Stimulated activated CD4-positive, alpha-beta T cell treated with anti-CD3 and anti-CD28 coated beads, Interleukin-2, amount 100 ng/mL, for 4 hours (primary cell): ENCODE measurements around the gene CDK5R2.

ENCODE experiments used
- DNase-seq: peaks from one replicate; pipeline ENCODE4 v3.0.0-alpha.2; 2020; ENCODE audit warnings: low read depth

The CDK5R2 gene

DNA sequence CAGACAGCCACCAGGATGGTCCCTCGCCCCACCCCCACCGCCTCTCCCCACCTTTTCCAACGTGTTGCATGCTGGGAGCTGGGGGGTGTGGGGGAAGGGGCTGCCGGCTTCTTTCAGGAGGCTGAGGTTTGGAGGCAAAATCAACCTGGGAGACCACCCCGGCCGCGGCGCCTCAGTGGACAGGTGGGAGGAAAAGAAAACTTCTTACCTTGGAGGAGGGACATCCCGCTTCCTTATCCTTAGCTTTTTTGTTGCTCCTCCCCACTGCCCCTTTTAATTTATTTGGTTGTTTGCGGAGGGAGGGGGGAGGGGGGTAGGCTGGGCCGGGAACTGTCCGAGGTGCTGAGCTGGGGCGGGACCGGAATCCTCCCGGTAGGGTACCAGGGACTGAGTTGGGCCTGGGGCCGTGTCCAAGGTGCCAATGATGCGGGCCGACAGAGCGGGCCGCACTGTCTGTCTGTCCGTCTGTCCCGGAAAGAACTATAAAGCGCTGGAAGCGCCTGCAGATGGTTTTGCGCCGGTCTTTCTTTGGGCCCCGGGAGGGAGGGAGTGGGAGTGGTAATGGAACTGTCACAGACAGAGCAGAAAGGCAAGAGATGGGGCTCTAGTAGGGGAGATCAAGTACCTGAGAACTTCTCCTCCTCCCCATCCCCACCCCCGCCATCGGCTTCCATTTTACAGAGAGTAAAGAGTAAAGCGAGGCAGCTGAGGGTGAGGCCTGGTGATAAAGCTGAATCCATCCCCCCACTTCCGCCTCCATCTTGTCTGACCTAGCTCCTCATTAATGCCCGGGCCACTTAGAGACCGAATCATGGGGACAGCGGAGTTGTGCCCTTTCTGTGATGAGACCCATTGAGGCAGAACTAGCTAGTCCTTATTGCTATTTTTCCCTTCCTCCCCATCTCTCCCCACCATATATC, 2.4 kb downstream of the CDK5R2 start:
- no peak for DNase-seq

DNA sequence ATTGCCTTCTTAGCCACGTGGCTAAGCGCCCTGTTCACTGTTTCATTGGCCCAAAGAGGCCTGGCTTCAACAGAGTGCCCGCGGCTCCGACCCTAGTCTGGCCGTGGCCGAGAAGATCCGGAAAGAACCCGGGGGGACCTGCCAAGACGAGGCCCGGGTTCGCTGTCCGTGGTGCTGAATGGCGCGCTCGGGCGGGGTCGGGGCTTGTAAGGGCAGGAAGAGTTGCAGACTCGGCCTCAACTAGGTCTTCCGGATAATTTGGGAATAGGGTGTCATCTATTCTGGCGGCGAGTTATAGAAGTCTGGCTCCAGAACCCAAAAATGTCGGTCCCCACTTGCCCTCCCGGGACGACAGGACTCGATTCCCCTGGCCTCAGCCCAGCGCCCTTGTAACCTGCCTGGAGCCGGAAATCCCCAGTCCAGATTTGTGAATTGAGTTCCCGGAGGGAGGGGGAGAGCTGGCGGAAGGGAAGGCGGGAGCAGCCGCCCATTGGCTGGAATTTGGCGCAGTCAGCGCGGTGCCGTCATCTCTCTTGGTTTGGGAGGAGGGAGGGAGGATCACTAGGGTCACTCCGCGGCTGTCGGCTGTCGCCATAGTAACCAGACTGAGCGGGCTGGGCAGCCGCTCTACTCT, 3.5 kb downstream of the CDK5R2 start:
- DNase-seq: peak; percentile 13

DNA sequence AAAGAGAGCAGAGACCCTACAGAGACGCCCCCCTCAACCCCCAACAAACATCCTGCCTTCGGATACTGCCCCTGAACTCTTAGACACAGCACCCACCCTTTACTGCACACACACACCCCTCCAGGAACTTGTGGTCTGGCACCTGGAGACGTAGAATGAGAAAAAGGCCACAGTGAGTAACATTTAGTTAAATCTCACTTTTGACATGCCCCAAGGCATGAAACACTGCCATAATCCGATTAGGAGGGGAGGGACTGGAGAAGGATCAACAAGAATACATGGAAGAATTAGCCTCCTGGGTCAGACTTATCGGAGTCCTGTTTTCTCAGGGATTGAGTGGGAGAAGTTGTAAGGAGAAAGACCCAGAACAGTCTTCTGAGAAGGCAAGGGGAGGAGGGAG, 4.1 kb downstream of the CDK5R2 start:
- no peak for DNase-seq

DNA sequence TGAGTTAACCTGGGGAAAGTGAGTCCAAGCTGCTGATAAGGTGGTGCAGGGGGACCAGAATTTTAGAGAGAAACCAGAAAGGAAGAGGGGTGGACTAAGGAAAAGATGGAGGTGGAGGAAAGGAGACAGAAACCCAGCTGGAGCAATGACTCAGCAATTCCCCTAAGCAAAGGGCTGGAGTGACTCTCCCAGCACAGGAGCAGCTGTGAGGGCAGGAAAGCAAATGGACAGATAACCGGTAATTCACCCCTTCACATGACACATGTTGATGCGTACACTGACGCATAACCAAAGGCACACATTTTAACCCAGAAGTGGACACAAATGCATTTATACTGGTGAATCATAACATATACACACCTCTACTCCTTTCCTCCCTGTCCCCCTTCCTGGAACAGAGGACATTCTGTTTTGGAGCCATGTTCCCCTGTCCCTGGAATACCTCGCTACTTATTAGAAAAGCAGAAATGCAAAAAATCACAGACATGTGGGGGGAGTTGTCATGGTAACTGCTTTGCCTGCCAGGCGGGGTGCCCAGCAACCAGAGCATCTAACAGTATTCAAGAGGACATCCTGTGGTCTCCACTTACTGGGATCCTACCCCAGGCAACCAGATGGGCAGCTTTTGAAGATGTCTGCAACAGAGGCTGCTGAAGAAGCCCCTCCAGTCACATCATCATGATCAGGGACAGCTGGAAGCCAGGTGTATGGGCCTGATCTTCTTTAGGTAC, 4.7 kb downstream of the CDK5R2 start:
- DNase-seq: no peak

DNA sequence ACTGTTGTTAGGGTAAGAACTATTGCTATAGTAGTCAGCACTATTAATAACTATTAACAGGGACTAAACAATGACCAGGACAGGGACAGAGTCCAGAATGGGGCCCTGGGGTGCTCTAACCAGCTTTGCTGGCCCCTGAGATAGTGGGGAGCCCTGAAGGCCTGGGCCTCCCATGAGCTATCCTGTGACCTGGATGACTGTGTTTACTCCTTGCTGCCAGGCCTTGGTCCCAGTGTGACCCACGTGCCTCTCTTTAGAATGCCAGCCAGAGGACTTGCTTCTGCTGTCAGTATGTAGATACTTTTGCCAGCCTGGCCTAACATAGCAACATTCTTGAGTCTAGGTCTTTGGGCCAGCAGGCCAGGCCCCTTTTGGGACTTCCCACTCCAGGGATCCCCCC, 11.4 kb downstream of the CDK5R2 start:
- no peak for DNase-seq

DNA sequence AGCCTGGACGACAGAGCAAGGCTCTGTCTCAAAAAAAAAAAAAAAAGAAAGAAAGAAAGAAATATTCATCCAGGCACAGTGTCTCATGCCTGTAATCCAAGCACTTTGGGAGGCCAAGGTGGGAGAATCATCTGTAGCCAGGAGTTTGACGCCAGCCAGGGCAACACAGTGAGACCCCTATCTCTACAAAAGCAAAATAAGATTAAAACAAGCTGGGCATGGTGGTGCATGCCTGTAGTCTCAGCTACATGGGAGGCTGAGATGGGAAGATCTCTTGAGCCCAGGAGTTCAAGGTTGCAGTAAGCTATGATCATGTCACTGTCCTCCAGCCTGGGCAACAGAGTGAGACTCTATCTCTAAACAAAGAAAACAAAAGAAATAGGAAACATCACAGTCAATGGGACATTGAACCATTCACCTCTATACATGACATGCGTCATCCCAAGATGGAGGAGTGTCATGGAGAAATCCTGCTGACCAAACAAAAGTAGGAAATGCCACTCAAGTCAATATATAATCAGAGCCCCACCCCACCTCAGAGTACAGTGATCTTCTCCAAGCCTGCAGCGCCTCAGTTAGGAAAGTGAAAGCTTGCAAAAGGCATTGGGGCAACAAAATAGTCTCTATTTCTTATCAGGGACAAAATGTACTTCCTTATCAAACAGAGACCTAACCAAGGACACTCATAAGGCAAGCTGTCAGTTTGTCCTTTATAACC, 15.8 kb downstream of the CDK5R2 start:
- DNase-seq: no peak

DNA sequence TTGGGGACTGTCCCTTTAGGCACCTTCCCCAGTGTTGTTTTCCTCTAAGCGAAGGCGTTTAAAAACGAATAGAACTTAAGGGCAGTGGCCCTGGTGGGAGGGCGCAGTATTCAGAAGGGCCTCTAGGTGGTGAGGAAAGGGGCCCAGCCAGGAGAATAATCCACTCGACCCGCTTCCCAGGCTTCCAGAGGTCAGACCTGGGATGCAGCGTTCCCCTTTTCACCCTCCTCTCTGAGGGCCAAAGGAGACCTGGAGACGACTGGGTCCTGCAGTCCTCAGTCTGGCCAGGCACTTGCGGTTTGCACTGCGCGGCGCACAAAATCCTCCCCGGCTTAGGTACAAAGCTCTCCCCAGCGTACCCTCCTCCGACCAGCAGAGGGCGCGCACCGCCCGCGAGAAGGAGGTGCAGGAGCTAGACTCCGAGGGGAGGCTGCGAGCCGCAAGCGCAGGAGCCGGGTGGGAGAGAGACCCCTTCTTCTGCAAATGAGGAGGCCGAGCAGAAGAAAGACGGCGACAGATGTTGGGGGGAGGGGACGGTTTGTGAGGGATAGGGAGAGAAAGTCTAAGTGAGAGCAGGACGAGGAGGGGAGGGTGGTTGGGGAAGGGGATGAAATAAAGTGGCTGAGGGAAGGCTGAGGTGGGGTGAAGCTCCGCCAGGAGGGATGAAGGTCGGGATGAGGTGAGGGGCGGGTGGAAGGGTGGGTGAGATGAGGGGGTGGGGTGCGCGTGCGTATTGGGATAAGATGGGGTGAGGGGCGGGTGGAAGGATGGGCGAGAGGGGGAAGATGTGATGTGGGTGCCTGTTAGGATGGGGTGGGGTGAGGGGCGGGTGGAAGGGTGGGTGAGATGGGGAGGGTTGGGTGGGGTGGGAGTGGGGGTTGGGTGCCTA, 20.6 kb downstream of the CDK5R2 start:
- peak; percentile 77 for DNase-seq

DNA sequence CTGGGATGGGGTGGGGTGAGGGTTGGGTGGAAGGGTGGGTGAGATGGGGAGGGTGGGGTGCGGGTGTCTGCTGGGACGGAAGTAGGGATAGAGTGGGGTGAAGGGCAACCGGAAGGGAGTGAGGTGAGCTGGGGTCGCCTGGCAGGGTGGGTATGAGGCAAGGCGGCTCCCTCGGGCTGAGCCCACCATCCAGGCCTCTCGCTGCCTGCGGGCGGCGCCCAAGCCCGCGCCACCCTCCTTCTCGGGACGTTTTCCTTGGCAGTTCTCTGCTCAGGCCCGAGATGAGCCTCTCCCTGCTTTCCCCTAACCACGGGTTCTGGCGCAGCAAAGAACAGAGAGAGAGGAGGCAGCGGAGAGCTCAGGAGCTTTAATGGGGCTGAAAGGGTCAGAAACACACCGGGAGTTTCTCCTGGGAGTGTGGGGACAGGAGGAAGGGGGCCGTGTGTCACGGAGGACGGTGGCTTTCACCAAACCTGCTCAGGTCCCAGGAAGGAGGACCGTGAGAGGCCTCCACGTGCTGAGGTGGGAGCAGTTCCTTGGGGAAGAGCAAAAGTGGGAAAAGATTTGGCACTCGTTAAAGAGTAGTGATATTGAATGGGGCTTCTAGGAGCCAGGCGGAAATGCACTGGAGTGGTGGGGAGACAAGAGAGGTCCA, 21.4 kb downstream of the CDK5R2 start:
- DNase-seq: no peak

DNA sequence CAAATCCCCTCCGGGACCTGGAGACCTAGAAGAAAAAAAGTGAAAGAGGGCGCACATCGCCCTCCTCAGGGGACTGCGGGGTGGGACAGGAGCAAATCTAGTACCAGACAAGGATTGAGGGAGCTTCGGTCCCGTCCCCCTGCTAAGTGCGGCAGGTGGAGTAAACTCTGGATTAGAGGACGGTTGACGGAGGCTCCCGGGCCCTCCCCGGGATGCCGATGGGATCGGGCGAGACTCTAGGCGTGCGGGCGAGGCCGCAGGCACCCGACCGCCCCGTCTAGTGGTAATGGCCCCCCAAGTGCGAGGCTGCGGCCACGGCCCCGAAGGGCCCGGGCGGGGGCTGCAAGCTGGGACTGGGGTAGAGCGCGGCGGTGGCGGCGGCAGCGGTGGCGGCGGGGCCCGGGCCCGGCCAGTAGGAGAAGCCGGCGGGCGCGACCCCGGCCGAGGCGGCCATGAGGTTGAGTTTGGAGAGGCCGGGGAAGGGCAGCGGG, 22.0 kb downstream of the CDK5R2 start:
- DNase-seq: no peak

DNA sequence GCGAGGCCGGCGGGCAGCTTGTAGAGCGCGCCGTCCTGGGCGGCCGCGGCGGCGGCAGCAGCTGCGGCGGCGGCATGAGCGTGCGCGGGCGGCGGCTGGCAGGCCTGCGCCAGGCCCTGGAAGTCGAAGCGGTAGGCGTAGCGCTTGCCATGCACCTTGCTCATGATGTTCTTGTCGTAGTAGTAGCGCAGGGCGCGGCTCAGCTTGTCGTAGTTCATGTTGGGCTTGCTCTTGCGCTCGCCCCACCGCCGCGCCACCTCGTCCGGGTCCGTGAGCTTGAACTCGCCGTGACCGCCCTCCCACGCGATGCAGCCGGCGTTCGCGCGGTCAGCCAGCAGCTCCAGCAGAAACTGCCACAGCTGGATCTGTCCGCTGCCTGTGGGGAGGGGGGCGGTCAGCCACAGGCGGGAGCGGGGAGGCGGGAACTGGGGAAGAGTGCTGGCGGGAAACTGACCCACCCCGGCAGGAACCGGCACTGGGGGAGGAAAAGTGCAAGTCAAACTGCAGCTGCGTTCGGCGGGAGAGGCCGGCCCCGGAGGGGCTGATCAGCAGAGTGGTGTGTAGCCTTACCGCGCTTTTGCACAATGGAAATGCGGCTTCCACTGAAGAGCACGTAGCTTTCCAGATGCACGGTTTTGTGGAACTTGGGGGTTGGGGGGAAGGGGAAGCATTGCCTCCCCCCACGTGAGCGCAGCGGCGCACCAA, 22.6 kb downstream of the CDK5R2 start:
- peak; percentile 27 for DNase-seq

DNA sequence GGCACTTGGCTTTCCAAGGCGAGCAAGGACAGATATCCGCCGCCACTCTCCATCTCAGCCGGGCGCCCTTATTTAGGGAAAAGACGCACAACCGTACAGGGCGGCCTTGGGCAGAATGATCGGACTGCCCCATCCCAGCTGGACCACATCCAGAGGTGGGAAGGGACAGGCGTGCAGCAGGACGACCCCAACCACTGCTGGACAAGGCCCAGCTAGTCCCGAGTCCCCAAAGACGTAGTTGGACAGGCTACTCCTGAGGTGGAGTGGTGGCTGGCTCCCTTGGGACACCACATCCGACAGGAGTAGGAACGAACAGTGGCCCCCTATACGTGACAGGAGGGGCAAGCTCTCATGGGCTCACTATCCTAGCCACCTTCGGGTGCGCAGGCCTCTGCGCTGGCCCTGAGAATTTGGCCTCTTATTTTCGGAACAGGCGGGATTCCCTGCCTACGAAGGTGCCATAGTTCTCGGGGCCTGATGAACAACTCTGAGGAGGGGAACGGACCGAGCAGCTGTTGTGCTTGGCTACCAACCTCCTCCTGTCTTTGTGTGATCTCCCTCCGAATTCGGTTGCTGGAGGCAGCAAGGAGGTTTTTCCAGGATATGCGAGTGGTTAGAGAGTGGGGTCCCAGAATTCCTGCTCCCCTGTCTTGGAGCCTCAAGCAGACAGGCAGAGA, 23.3 kb downstream of the CDK5R2 start:
- no peak for DNase-seq

DNA sequence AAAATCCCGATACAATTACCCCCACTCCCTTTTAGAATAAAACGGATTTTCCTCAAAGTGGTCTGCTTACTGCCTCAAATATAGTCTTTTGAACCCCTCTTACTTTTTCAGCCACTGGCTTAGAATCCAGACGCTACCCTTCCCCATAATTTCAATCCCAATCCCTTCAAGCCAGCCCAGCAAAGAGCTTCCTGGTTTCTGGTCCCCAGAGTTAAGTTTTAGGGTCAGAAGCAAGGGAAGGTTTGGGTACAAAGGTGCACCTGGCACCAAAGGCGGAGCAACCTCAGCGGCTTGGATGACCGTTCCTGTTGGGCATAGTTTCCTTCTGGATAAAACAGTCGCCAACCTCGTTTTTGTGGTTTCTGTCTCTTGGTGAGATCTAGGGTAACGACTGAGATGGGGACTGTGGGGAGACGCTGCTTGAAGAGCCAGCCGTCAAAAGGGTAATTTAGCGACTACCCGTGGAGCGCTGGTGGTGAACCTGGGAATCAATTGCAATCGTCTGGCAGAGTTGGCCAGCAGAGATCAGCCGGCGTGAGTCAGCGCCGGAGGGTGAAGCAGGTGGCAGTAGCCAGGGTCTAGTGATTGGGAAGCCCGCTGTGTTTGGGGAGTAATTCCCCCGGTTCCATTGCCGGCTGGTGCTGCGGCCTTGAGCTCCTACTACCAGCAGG, 23.9 kb downstream of the CDK5R2 start:
- no peak for DNase-seq

DNA sequence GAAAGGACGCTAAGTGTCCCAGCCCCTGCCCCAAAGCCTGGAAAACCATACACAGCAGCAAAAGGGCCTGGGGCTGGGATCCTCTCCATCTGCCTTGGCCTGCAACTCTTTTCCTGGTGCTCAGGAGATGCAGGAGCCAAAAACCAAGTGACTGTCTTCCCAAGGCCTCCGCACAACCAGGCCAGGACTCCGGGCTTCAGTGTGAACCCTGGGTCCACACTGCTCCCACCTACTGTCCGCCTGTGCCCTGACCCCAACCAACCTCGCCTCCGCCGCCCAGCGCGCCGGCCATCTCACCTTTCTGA, 24.4 kb downstream of the CDK5R2 start:
- no peak for DNase-seq

DNA sequence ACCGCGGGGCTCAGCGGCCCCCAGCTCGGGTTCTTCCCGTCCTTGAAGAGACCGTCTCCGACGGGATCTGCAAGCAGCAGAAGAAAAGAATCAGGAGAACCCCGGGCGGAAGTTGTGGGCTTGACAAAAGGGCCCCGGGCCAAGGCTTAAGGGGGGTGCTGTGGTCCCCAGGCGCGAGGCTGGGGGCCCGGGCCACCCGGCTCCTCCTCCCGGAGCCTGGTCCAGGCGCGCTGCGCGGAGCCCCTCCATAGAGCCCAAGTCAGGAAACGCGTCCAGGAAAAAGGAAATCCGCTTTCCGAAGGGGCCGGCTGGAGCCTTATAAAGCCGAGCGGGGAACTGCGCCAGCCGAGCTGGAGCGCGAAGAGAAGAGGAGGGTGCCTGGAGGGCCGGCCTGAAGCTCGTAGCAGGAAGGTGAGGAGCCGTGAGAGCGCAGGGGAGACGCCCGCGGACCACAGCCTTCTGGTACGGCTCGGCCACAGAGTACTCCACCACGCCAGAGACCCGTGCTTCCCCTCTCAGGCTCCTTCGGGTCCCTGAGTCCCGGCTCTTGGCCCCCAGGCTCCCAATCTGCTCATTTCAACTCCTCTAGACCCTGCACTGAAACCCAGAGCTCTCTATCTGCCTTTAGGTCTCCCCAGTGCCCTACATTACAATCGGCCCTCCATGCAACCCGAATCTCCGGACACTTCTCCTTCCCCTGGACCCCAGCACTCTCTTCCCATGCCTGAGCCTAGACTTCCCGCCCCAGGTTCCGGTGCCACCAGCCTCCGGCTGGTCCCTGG, 25.0 kb downstream of the CDK5R2 start:
- DNase-seq: no peak

DNA sequence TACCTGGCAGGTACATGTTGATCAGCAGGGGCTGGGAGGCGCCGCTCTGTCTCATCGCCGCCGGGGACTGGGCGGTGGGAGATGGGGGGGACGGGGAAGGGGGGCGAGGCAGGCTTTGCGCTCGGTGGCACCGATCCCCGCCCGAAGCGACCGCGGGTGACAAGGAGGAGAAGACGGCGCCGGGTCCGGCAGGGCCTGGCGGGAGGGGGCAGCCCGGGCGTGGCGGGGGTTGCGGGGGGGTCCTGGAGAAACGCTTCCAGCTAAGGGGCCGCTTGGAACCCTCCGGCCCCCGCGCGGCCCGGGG, 25.5 kb downstream of the CDK5R2 start, which contains the start of gene FEV:
Gene FEV, minus strand, starts transcription at position 164 of the 304 bp plus-strand sequence. Its CDS starts 109 bp downstream, at position 55.
- no peak for DNase-seq

DNA sequence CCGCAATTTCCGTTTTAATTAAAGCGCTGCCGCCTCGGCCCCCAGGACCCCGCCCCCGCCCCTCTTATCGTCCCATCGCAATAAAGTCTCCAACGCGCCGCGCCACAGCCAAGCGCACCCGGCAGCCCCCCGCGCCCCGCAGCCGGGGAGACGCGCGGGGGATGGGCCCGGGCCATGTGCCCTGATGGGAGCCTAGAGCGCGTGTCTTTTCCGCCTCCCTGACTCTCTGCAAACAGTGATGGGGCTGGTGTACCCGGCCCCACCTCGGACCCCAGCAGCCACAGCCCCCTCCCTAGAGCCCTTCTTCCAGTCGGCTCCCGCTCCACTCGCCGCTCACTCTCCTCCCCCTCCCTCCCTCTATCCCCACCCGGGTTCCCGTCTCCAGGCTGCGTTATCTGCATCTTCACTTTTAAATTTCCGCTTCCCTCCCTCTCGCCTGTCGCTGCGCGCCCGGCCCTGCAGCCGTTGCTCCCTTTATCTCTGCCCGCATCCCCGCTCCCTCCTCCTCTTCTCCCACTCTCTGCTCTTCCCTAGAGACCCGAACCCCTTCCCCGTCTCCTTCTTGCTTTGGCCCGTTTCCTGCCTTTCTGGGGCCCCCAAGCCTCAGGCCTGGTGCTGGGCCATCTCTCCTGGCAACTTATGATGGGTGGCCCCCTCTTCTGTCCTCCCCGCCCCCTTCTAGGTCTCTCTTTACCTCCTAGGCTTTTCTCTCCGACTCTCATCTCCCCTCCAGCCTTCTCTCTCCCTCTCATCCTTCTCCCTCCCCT, 26.0 kb downstream of the CDK5R2 start:
- no peak for DNase-seq

DNA sequence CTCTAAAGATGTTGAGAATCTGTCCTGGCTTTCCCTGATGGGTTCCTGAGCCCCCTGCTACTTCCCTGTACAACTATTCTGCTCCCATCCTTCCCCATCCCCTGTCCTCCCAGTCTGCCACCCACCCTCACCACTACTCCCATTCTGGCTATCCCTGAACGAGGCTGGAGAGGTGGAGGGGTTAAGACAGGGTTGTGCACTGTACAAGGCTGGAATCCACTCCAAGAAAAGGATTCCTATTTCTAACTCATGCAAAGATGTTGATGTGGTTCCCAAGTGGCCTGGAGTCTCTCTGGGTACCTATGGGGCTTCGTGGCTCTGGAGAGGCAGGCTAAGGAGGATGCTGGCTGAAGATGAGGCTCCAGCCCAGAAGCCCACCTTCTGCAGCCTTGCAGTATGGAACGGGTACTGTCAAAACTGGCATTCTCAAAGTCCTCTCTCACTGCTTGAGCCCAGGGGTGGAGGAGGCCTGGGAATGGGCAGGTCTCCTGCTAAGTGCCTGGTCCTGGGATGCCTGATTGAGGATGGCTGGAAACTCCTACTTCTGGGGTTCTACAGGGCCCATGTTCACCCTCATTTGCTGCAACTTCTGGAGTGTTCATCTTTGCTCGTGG, 26.8 kb downstream of the CDK5R2 start:
- no peak for DNase-seq
